Osteocyte (in vitro differentiated cells): Measurements from ENCODE around the gene MCL1. TPM values are rescaled to one million over a fixed set of nuclear protein-coding genes. Genes with fewer than 3 reads are reported as not detected.

Experiments used
- DNase-seq: peaks from one replicate; pipeline ENCODE4 v3.0.0; 2021; ENCODE audit warnings: mixed read lengths; ENCODE audit not compliant: unreplicated experiment; ENCODE audit errors: extremely low spot score
- H3K27ac Mint-ChIP-seq: one replicate; pipeline ENCODE4 v1.8.0; 2021; ENCODE audit warnings: mild to moderate bottlenecking, mixed read lengths; ENCODE audit not compliant: unreplicated experiment
- H3K27me3 Mint-ChIP-seq: one replicate; pipeline ENCODE4 v1.8.0; 2021; ENCODE audit warnings: mixed read lengths; ENCODE audit not compliant: unreplicated experiment
- H3K36me3 Mint-ChIP-seq: one replicate; pipeline ENCODE4 v1.8.0; 2021; ENCODE audit warnings: mixed read lengths; ENCODE audit not compliant: unreplicated experiment
- H3K4me1 Mint-ChIP-seq: one replicate; pipeline ENCODE4 v1.8.0; 2021; ENCODE audit warnings: mixed read lengths; ENCODE audit not compliant: unreplicated experiment
- H3K4me3 Mint-ChIP-seq: one replicate; pipeline ENCODE4 v1.8.0; 2021; ENCODE audit warnings: mild to moderate bottlenecking, moderate library complexity, mixed read lengths; ENCODE audit not compliant: unreplicated experiment
- H3K9me3 Mint-ChIP-seq: one replicate; pipeline ENCODE4 v1.8.0; 2021; ENCODE audit warnings: mixed read lengths; ENCODE audit not compliant: unreplicated experiment
- microRNA-seq: library from miRNA; unstranded; fragments of <30 nt; microRNA quantifications from one replicate; pipeline ENCODE4 v1.1.0, GENCODE V29; 2020; ENCODE audit not compliant: unreplicated experiment
- total RNA-seq: library from RNA; stranded (reverse); gene quantifications from 2 replicates; pipeline ENCODE4 v1.2.1, GENCODE V29; 2021
- TF ChIP-seq, protein P1 (sequence below): fragments of 200-600 bp; sonication (generic); IDR thresholded peaks from 2 replicates; pipeline ENCODE4 v1.5.0; 2021; ENCODE audit warnings: antibody characterized with exemption, mild to moderate bottlenecking, moderate library complexity

MCL1 gene
- total RNA-seq, 1 donor from 2014 or later, result 296 TPM

DNA sequence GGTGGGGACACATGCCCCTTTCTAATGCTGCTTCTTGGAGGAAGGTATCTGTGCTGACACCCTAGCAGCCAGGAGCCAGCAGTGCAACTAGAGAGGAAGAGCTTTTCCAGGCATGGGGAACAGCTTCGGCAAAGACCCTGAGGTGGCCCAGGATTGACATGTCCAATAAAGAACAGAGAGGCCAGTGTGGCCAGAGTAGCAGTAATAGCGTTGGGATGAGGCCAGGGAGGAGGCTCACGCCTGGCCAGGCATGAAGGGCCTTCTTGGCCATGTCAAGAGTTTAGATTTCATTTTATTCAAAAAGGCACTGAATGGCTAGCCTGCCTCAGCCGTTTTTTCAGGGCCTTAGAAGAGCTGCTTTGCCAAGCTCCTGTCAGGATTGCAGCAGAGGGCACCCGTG lies 46.5 kb downstream of the MCL1 start:
- Mint-ChIP-seq H3K36me3 (no peaks in the 10 kb centered on the region), H3K4me3 (no peak overlapping the region), H3K27me3 (no peaks in the 10 kb centered on the region), H3K9me3 (no peaks in the 10 kb centered on the region), H3K4me1 (peaks cover 14% of the 10 kb centered on the region), H3K27ac (no peak overlapping the region)
- TF ChIP-seq, protein P1, sequence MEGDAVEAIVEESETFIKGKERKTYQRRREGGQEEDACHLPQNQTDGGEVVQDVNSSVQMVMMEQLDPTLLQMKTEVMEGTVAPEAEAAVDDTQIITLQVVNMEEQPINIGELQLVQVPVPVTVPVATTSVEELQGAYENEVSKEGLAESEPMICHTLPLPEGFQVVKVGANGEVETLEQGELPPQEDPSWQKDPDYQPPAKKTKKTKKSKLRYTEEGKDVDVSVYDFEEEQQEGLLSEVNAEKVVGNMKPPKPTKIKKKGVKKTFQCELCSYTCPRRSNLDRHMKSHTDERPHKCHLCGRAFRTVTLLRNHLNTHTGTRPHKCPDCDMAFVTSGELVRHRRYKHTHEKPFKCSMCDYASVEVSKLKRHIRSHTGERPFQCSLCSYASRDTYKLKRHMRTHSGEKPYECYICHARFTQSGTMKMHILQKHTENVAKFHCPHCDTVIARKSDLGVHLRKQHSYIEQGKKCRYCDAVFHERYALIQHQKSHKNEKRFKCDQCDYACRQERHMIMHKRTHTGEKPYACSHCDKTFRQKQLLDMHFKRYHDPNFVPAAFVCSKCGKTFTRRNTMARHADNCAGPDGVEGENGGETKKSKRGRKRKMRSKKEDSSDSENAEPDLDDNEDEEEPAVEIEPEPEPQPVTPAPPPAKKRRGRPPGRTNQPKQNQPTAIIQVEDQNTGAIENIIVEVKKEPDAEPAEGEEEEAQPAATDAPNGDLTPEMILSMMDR, result peak; percentile 35
- DNase-seq, result no peak

DNA sequence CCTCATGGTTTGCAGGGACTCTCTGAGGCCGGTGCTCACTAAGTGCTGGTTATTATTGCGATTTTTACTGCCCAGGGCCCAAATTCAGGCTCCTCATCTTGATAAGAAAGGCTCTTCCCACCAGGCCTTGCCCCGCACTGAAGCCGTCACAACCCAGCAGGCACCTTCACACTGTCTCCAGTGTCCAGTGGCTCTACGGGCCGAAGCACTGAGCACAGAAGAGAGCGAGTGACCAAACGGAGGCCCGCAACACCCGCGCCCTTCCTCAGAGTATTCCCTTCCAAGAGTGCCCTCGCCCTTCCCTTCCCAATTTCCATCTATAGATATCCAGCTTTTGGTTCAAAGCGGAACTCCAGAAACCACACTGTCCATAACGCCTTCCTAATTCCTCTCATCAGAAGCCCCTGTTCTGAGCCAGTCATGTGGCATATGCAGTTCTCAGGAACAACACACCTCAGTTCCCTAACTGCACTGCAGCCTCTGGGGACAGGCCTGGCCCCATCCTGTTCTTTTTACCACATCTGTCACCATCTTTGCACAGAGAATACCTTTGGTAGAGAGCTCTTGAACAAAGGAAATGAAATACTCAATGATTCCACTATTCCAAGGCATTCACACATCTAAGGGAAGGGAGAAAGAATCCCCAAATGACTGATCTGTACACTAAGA lies 48.8 kb downstream of the MCL1 start:
- TF ChIP-seq, protein P1, result no peak
- no peak for DNase-seq
- no peaks in the 10 kb centered on the region for H3K27me3 Mint-ChIP-seq

DNA sequence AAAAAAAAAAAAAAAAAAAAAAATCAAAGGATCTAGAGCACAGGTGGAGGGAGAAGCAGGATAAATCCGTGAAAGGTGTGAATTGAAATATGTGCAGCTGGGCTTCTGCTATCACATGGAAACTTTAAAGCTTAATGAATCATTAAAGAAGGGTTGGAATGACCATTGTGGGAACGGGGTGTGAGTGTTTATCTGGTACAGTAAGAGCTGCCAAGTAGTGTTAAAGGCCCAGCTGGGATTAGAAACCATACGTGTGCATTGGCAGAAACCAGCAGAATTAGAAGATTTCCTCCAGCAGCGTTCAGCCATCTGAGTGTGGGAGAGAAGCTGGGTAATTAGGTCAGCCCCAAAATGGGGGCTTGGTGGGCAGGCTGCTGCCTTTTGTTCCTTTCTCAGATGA lies 50.4 kb downstream of the MCL1 start:
- TF ChIP-seq, protein P1, result no peak
- no peaks in the 10 kb centered on the region for H3K27me3 Mint-ChIP-seq
- peaks cover 8% of the 10 kb centered on the region for H3K4me1 Mint-ChIP-seq
- no peaks in the 10 kb centered on the region for H3K36me3 Mint-ChIP-seq
- H3K27ac Mint-ChIP-seq, result no peak overlapping the region
- H3K9me3 Mint-ChIP-seq, result no peaks in the 10 kb centered on the region
- no peak for DNase-seq
- H3K4me3 Mint-ChIP-seq, result no peak overlapping the region

More for the DNA sequence above, 48.8 kb downstream of the MCL1 start:
- Mint-ChIP-seq H3K36me3 (no peaks in the 10 kb centered on the region), H3K4me1 (peaks cover 8% of the 10 kb centered on the region), H3K27ac (no peak overlapping the region), H3K4me3 (no peak overlapping the region), H3K9me3 (no peaks in the 10 kb centered on the region)

DNA sequence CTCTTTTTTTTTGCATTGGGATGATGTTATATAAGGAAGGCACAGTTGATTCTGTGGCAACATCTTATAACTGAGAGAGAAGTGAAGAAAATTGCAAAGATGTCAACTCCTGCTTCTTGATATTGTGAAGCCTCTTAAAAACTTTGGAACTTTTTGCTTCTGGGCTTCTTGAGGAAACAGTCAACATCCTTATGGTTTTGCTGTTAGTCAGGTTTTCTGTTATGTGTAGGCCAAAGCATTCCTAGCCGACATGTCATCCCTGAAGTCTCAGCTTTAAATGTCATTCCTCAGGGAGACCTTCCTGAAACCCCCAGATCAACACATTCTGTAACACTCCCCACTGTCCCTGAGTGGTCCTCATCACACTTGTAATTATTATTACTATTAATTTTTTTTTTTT lies 51.2 kb downstream of the MCL1 start:
- Mint-ChIP-seq H3K27ac (no peak overlapping the region), H3K9me3 (no peaks in the 10 kb centered on the region), H3K4me3 (no peak overlapping the region), H3K27me3 (no peaks in the 10 kb centered on the region), H3K36me3 (no peaks in the 10 kb centered on the region), H3K4me1 (peaks cover 8% of the 10 kb centered on the region)
- DNase-seq, result no peak
- TF ChIP-seq, protein P1, result no peak

DNA sequence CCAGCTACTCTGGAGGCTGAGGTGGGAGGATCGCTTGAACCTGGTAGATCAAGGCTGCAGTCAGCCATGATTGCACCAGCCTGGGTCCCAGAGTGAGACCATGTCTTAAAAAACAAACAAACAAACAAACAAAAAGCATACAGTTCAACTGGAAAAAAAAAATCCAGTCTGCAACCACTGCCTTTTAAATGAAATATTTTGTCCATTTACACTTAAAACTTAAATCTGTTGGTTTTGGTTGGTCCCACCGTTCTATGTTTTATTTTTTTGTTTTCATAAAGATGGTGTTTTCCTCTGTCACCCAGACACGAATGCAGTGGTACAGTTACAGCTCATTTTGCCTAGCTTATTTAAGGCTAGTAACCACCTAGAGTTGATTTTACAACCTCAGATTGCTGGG lies 54.1 kb downstream of the MCL1 start:
- Mint-ChIP-seq H3K9me3 (no peaks in the 10 kb centered on the region), H3K4me1 (peaks cover 2% of the 10 kb centered on the region), H3K27ac (no peak overlapping the region), H3K36me3 (no peaks in the 10 kb centered on the region), H3K27me3 (no peaks in the 10 kb centered on the region), H3K4me3 (no peak overlapping the region)
- DNase-seq, result no peak
- TF ChIP-seq, protein P1, result no peak

Small RNAs within 50 kb of the gene (microRNA-seq; reads per million reads assigned to microRNA genes)
- not detected for gene MIR4257

Other genes starting within 250 kb of the MCL1 start
- gene RPRD2, start 215.5 kb downstream of the MCL1 start, total RNA-seq, result 29.9 and 31.7 TPM in 2 replicates
- 18.8 and 23.2 TPM in 2 replicates for gene TARS2, start 92.2 kb downstream of the MCL1 start, total RNA-seq
- gene ECM1, start 71.5 kb downstream of the MCL1 start, total RNA-seq, result 17.4 and 19.8 TPM in 2 replicates
- not detected in 2 replicates for gene FALEC, start 63.9 kb downstream of the MCL1 start, total RNA-seq
- 2.3 and 2.6 TPM in 2 replicates for gene ADAMTSL4, start 30.2 kb downstream of the MCL1 start, total RNA-seq
- 111 and 116 TPM in 2 replicates for gene ENSA, start 50.0 kb upstream of the MCL1 start, total RNA-seq
- 26.6 and 27.4 TPM in 2 replicates for gene GOLPH3L, start 117.5 kb upstream of the MCL1 start, total RNA-seq
- gene HORMAD1, start 141.3 kb upstream of the MCL1 start, total RNA-seq, result not detected in 2 replicates
- 4.4 and 6.9 TPM in 2 replicates for gene CTSS, start 186.2 kb upstream of the MCL1 start, total RNA-seq
- 51.6 and 53.6 TPM in 2 replicates for gene CTSK, start 228.7 kb upstream of the MCL1 start, total RNA-seq